Ishikawa (cell line): Measurements from ENCODE around the gene CACNA1C.

ENCODE experiments used
- CEBPB ChIP-seq: IDR thresholded peaks from 2 replicates; pipeline ENCODE4 v1.6.1; 2012
- CREB1 ChIP-seq: IDR thresholded peaks from 2 replicates; pipeline ENCODE4 v1.6.1; 2012; ENCODE audit warnings: low read depth
- EGR1 ChIP-seq: IDR thresholded peaks from 2 replicates; pipeline ENCODE4 v1.6.1; 2012
- EP300 ChIP-seq: IDR thresholded peaks from 2 replicates; pipeline ENCODE4 v1.6.1; 2012; ENCODE audit warnings: borderline replicate concordance
- RAD21 ChIP-seq: IDR thresholded peaks from 2 replicates; pipeline ENCODE4 v1.6.1; 2012; ENCODE audit warnings: low read depth
- ZBTB7A ChIP-seq: IDR thresholded peaks from 2 replicates; pipeline ENCODE4 v1.6.1; 2012; ENCODE audit warnings: low read depth
- TF ChIP-seq, protein P1 (sequence below): IDR thresholded peaks from 2 replicates; pipeline ENCODE4 v1.6.1; 2012

DNA sequence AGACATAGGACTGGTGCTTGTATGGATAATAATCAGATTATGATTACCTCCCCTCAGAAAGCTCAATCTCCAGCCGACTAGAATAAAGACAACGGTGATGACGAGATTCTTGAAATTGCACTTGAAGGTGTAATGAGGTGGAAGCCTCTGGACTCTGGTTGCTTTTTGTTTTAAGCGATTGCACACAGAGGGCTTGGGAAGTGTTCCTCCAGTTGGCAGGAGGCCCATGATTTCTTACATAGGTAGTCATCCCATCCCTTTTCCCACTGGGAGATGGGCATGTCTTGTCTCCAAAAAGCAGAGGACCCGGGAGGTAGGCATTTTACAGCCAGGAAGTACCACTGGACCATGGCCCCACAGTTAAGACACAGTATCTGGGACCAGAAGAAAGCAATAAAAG is 576.3 kb downstream of the CACNA1C start:
- TF ChIP-seq, protein P1, sequence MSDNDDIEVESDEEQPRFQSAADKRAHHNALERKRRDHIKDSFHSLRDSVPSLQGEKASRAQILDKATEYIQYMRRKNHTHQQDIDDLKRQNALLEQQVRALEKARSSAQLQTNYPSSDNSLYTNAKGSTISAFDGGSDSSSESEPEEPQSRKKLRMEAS: no peak
- TF ChIP-seq CEBPB (no peak), ZBTB7A (no peak), RAD21 (no peak), CREB1 (no peak), EP300 (no peak), EGR1 (no peak)
